Ishikawa (cell line): Measurements from ENCODE around the gene FOXC1.

Source experiments
- CEBPB ChIP-seq: IDR thresholded peaks from 2 replicates; pipeline ENCODE4 v1.6.1; 2012
- CREB1 ChIP-seq: IDR thresholded peaks from 2 replicates; pipeline ENCODE4 v1.6.1; 2012; ENCODE audit warnings: low read depth
- EGR1 ChIP-seq: IDR thresholded peaks from 2 replicates; pipeline ENCODE4 v1.6.1; 2012
- EP300 ChIP-seq: IDR thresholded peaks from 2 replicates; pipeline ENCODE4 v1.6.1; 2012; ENCODE audit warnings: borderline replicate concordance
- FOXM1 ChIP-seq: IDR thresholded peaks from 2 replicates; pipeline ENCODE4 v1.6.1; 2012; ENCODE audit warnings: low read depth, borderline replicate concordance
- MAX ChIP-seq: IDR thresholded peaks from 2 replicates; pipeline ENCODE4 v1.6.1; 2012
- NFIC ChIP-seq: IDR thresholded peaks from 2 replicates; pipeline ENCODE4 v1.6.1; 2012
- RAD21 ChIP-seq: IDR thresholded peaks from 2 replicates; pipeline ENCODE4 v1.6.1; 2012; ENCODE audit warnings: low read depth
- REST ChIP-seq: IDR thresholded peaks from 2 replicates; pipeline ENCODE4 v1.6.1; 2012; ENCODE audit warnings: low read depth, mild to moderate bottlenecking
- TAF1 ChIP-seq: IDR thresholded peaks from 2 replicates; pipeline ENCODE4 v1.6.1; 2012; ENCODE audit warnings: low read depth, mild to moderate bottlenecking
- TCF12 ChIP-seq: IDR thresholded peaks from 2 replicates; pipeline ENCODE4 v1.6.1; 2012; ENCODE audit warnings: low read depth
- TEAD4 ChIP-seq: IDR thresholded peaks from 2 replicates; pipeline ENCODE4 v1.6.1; 2012
- USF1 ChIP-seq: IDR thresholded peaks from 2 replicates; pipeline ENCODE4 v1.6.1; 2012
- YY1 ChIP-seq: IDR thresholded peaks from 2 replicates; pipeline ENCODE4 v1.6.1; 2012; ENCODE audit warnings: low read depth
- ZBTB7A ChIP-seq: IDR thresholded peaks from 2 replicates; pipeline ENCODE4 v1.6.1; 2012; ENCODE audit warnings: low read depth

FOXC1 gene

GRCh38 chr6:1609648-1610496, at the start of gene FOXC1:
Gene FOXC1, plus strand, starts transcription at chr6:1609915. Its CDS starts 531 bp downstream, at chr6:1610446.
- TF ChIP-seq CEBPB = no peak
- no peak for TF ChIP-seq ZBTB7A
- TF ChIP-seq EGR1 = no peak
- TF ChIP-seq USF1 = no peak
- no peak; the same call in 1 of the 2 replicates for TF ChIP-seq CREB1
- peak; percentile 22; the same call in 1 of the 2 replicates for TF ChIP-seq MAX
- TF ChIP-seq TEAD4 = no peak
- TF ChIP-seq EP300 = no peak
- no peak for TF ChIP-seq NFIC

GRCh38 chr6:1560281-1561058, 49.2 kb upstream of the FOXC1 start:
- TF ChIP-seq USF1 = no peak
- TF ChIP-seq EGR1 = no peak
- TF ChIP-seq TEAD4 = no peak
- no peak for TF ChIP-seq REST
- TF ChIP-seq NFIC = no peak
- TF ChIP-seq ZBTB7A = no peak
- TF ChIP-seq RAD21 = no peak
- TF ChIP-seq TAF1 = no peak

- TF ChIP-seq TCF12 (no peak), EP300 (no peak), REST (no peak), FOXM1 (no peak), CEBPB (no peak), NFIC (no peak), TAF1 (no peak), MAX (no peak), YY1 (no peak), RAD21 (no peak), CREB1 (no peak), USF1 (no peak), TEAD4 (no peak)
These were observed 48.4 kb upstream of the FOXC1 start for GRCh38 chr6:1561355-1561754.

- TF ChIP-seq USF1 (no peak), FOXM1 (no peak), CREB1 (no peak), TAF1 (no peak), RAD21 (no peak), TCF12 (no peak), CEBPB (no peak), MAX (no peak), EP300 (no peak), REST (no peak), YY1 (no peak), ZBTB7A (no peak)
These were observed 47.4 kb upstream of the FOXC1 start for GRCh38 chr6:1562171-1562955.
